GM21447 (cell line): ENCODE results near the gene MYL12A.

Source experiments
- ATAC-seq: cut with Tn5 transposase; IDR thresholded peaks from one replicate; pipeline ENCODE4 v1.9.1; 2021; ENCODE audit not compliant: unreplicated experiment

Gene MYL12A

GRCh38 chr18:3224223-3224622 is 23.4 kb upstream of the MYL12A start:
- ATAC-seq, result no peak

- no peak for ATAC-seq
These were observed 22.0 kb upstream of the MYL12A start for GRCh38 chr18:3225588-3225987.

- no peak for ATAC-seq
These were observed 21.6 kb upstream of the MYL12A start for GRCh38 chr18:3226048-3226447.

- ATAC-seq, result no peak
These were observed 16.9 kb upstream of the MYL12A start for GRCh38 chr18:3230401-3231334.

- no peak for ATAC-seq
These were observed 14.6 kb upstream of the MYL12A start for GRCh38 chr18:3233004-3233403.

GRCh38 chr18:3233433-3234168 is 14.0 kb upstream of the MYL12A start:
- no peak for ATAC-seq

- no peak for ATAC-seq
These were observed 13.1 kb upstream of the MYL12A start for GRCh38 chr18:3234457-3234856.

- ATAC-seq, result no peak
These were observed 11.8 kb upstream of the MYL12A start for GRCh38 chr18:3235846-3236245.

- no peak for ATAC-seq
These were observed 11.1 kb upstream of the MYL12A start for GRCh38 chr18:3236470-3236869.

GRCh38 chr18:3238742-3239141 is 8.9 kb upstream of the MYL12A start:
- ATAC-seq, result no peak

GRCh38 chr18:3245185-3245564 is 2.4 kb upstream of the MYL12A start:
- no peak for ATAC-seq

- peak; percentile 46 for ATAC-seq
These were observed 1.6 kb upstream of the MYL12A start for GRCh38 chr18:3245853-3246634.

- no peak for ATAC-seq
These were observed 864 bp upstream of the MYL12A start for GRCh38 chr18:3246635-3247239.

GRCh38 chr18:3248062-3248657 is 559 bp downstream of the MYL12A start:
- ATAC-seq, result peak; percentile 0

- ATAC-seq, result no peak
These were observed 1.2 kb downstream of the MYL12A start for GRCh38 chr18:3248658-3249359.

- ATAC-seq, result no peak
These were observed 2.9 kb downstream of the MYL12A start for GRCh38 chr18:3250237-3251107.

GRCh38 chr18:3251249-3251962 is 3.8 kb downstream of the MYL12A start:
- ATAC-seq, result no peak

GRCh38 chr18:3251963-3252277 is 4.3 kb downstream of the MYL12A start:
- ATAC-seq, result no peak

GRCh38 chr18:3252843-3253242 is 5.2 kb downstream of the MYL12A start:
- no peak for ATAC-seq
